Mucosa of descending colon (tissue), 3 donors: ENCODE data around the gene BAIAP2L2. TPM values are rescaled to one million over a fixed set of nuclear protein-coding genes. Genes with fewer than 3 reads are reported as not detected.

ENCODE experiments used
- ATAC-seq: fragments of 200-7000 bp; cut with Tn5 transposase; one replicate; pipeline ENCODE4 v1.9.1; 2020; ENCODE audit warnings: mild to moderate bottlenecking, moderate library complexity
- DNase-seq, 3 donors: peaks; one replicate each; pipeline ENCODE4 v3.0.0-alpha.2; 2020
- H3K36me3 ChIP-seq: fragments of 200-600 bp; one replicate; pipeline ENCODE4 v1.8.0; 2021; ENCODE audit warnings: low read depth, mild to moderate bottlenecking
- H3K4me1 ChIP-seq: fragments of 200-600 bp; one replicate; pipeline ENCODE4 v1.8.0; 2021; ENCODE audit warnings: low read depth, mild to moderate bottlenecking
- H3K4me3 ChIP-seq: fragments of 200-600 bp; one replicate; pipeline ENCODE4 v1.8.0; 2021; ENCODE audit warnings: mild to moderate bottlenecking
- H3K9me3 ChIP-seq: fragments of 200-600 bp; one replicate; pipeline ENCODE4 v1.8.0; 2021; ENCODE audit warnings: mild to moderate bottlenecking
- CTCF ChIP-seq: fragments of 200-600 bp; IDR thresholded peaks from one replicate; pipeline ENCODE4 v1.8.0; 2022; ENCODE audit warnings: antibody characterized with exemption, mild to moderate bottlenecking
- intact Hi-C, 2 donors: fragments of 100-400 bp; cut with DNase I in 1 of 2; cut with micrococcal nuclease in 1 of 2; formaldehyde crosslinking; loops; one replicate each; pipeline versions ENCODE4 v1.11.0 to v1.11.1; 2022; cut with DNase I, micrococcal nuclease
- total RNA-seq, 3 donors: library from RNA; stranded (reverse); fragmentation: NEBNext Ultra II Directional in 2 of 3; extraction: Animal tissue kit (Norgen Biotek cat#: 25700) in 2 of 3; gene quantifications; one replicate each; pipeline versions ENCODE4 v1.2.1 to v1.2.4, GENCODE V29; 2021 to 2023
- donor health status: DM: no; HTN: no; CAD: no; lungs with moderate emphysema.
- donor health status: DM: no; HTN: no; CAD: no.
- donor health status: DM: no; HTN: yes; CAD: no.

Gene BAIAP2L2
- total RNA-seq, 3 donors from 2014 or later = 33.9 to 92.3 (median 63.7) TPM

DNA sequence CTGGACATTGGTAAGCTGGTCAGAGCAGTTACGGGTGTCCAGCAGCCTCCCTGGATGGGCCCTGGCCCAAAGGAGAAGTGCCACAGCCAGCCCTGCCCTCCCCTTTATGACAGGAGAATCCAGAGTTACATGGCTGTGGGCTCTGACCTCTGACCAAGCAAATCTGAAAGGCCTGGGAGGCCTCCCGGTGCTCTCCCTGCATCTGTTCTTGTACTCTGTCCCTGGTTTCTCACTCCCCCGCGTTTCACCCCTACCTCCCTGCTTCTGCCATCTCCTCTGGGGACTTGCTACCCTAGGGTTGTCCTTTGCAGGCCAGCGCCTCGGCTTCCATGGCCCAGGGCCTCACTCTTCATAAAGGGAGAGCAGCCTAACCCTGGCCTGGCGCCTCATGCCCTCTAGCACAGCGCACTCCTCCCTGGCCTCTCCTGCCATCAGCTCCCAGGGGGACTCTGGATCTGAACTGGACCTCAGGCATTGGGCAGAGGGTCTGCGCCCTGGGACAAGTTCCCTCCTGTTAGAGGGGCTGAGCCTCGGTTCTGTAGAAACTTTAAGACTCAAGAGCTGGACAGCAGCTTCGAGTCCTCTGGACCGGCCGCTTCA is 42.6 kb downstream of the BAIAP2L2 start:
- ATAC-seq (no peak), DNase-seq (peak in 1 of 3 donors; percentile 24)
- intact Hi-C loops = no loop called here
- no peaks in the 10 kb centered on the region for H3K9me3 ChIP-seq
- no peak for TF ChIP-seq CTCF
- H3K4me3 ChIP-seq = no peak overlapping the region
- no peaks in the 10 kb centered on the region for H3K4me1 ChIP-seq
- peaks cover 3% of the 10 kb centered on the region for H3K36me3 ChIP-seq

DNA sequence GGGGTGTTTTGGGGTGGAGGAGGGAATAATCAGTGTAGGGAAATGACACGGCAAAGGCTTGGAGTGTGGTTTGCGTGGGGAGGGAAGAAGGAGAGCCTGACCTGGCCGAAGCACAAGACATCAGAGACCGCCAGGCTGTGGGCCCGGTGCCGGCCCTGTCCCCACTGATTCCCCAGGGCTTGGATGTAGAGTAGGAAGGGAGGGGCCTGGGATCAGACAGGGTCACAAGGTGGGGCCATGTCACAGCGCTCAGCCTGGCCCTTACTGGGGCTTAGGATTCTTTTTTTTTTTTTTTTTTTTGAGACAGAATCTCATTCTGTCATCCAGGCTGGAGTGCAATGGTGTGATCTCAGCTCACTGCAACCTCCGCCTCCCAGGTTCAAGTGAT is 43.5 kb downstream of the BAIAP2L2 start:
- no peaks in the 10 kb centered on the region for H3K9me3 ChIP-seq
- intact Hi-C loops = no loop called here
- TF ChIP-seq CTCF = no peak
- H3K4me3 ChIP-seq = no peak overlapping the region
- DNase-seq (peak in 1 of 3 donors; percentile 10), ATAC-seq (no peak)
- no peaks in the 10 kb centered on the region for H3K4me1 ChIP-seq
- H3K36me3 ChIP-seq = peaks cover 3% of the 10 kb centered on the region

DNA sequence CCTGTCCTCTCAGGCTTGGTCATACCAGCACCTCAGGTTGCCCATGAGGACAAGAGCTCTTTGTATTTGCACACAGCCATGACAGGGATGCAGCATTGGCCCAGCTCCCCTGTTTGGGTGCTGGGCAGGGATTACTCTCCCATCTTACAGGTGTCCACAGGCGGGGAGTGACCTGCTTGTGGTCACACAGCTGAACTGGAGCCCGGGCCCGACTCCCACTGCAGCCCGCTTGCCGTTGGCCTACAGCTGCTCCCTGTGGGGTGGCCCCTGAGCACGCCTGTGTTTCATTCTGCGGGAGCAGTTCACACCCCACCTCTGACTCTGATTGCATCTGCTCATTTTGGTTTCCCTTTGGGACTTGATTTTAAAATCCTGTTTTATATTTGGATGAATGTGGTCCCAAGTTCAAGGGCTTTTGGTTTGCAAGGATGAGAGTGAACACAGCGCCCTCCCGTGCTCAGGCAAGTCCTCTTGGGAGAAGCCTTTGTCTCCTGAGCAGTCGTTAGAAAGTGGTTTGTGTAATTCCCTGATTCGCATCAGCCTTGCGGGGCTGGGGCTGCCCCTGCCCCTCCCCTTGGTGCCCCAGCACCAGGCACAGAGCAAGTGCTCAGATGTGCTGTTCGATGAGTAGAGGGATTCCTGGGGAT is 44.0 kb downstream of the BAIAP2L2 start:
- Histone ChIP-seq H3K36me3 (peaks cover 3% of the 10 kb centered on the region), H3K4me1 (no peaks in the 10 kb centered on the region), H3K4me3 (no peak overlapping the region), H3K9me3 (no peaks in the 10 kb centered on the region)
- no peak for ATAC-seq
- intact Hi-C loops = no loop called here
- DNase-seq = no peak
- no peak for TF ChIP-seq CTCF

DNA sequence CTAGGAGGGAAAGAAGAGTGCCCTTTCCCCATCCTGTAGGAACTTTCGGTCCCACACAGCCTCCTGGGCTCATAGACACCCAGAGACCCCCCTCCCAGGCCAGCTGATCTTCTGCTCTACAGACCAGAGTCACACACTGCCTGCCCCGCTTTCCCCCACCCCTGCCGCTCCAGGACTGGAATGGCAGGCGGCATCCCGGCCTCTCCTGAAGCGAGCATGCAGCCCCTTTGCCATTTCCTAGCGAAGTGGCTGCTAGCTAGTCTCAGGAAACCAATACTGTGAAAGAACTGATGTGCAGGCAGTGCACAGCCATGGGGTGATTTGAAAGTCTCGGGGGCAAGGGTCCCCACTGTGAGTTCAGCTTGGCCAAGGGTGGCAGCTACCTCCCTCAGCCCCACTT is 44.9 kb downstream of the BAIAP2L2 start:
- H3K36me3 ChIP-seq = peaks cover 3% of the 10 kb centered on the region
- no peaks in the 10 kb centered on the region for H3K9me3 ChIP-seq
- intact Hi-C loops = no loop called here
- DNase-seq = no peak
- ATAC-seq = no peak
- no peaks in the 10 kb centered on the region for H3K4me1 ChIP-seq
- TF ChIP-seq CTCF = no peak
- H3K4me3 ChIP-seq = no peak overlapping the region

DNA sequence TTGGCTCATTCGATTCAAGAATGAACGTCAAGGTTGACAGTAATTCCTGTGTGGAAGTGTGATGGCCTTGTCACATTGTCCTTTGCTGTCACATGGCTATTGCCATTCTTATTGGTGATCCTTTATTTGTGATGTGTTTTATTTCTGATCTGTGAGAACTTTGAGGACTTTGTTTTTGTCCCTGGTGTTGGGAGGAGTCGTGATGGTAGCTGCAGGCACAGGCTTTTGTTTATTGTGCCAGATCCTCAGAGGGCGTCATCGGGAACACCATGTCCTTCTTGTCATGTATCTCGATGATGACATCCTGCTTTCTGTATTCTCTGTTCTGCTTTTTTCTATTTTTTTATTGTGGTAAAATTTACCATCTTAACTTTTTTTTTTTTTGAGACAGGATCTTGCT is 47.7 kb downstream of the BAIAP2L2 start:
- H3K4me1 ChIP-seq = peaks cover under 1% of the 10 kb centered on the region
- H3K36me3 ChIP-seq = peaks cover 3% of the 10 kb centered on the region
- DNase-seq (no peak), ATAC-seq (peak; percentile 29)
- TF ChIP-seq CTCF = no peak
- H3K9me3 ChIP-seq = no peaks in the 10 kb centered on the region
- H3K4me3 ChIP-seq = no peak overlapping the region
- intact Hi-C loops = no loop called here
